ENCODE measurements around the gene CA12.

DNA sequence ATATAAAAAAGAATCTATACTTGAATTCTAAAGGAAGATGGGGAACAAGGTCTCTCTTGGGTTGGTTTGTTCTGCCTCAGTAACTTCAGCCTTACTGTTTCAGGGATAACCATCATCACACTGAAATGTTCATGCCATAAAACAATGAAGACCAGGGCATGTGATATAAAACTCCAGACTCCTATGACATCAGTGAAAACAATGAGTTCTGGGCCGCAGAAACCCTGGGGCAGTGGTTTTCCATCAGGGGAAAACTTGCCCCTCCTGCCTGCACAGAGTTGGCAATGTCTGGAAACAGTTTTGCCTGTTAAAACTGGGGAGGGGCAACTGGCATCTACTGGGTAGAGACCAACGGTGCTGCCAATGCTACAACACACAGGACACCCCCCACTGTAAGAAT is 46.8 kb downstream of the CA12 start:
- TF ChIP-seq EZH2 (IDR thresholded peaks at IDR 0.05; ENCODE audit: borderline replicate concordance, control insufficient read depth, low read depth, low read length) = no peak
- TF ChIP-seq LARP7 (IDR thresholded peaks at IDR 0.05) = no peak
- no peak for TF ChIP-seq SMC3 (IDR thresholded peaks at IDR 0.05; ENCODE audit: borderline replicate concordance, low read length)
- no peak for TF ChIP-seq TAF1 (IDR thresholded peaks at IDR 0.05; ENCODE audit: borderline replicate concordance, low read depth, low read length)
- TF ChIP-seq ATF7 (IDR thresholded peaks at IDR 0.05; ENCODE audit: low read depth) = no peak
- TF ChIP-seq, protein P1, sequence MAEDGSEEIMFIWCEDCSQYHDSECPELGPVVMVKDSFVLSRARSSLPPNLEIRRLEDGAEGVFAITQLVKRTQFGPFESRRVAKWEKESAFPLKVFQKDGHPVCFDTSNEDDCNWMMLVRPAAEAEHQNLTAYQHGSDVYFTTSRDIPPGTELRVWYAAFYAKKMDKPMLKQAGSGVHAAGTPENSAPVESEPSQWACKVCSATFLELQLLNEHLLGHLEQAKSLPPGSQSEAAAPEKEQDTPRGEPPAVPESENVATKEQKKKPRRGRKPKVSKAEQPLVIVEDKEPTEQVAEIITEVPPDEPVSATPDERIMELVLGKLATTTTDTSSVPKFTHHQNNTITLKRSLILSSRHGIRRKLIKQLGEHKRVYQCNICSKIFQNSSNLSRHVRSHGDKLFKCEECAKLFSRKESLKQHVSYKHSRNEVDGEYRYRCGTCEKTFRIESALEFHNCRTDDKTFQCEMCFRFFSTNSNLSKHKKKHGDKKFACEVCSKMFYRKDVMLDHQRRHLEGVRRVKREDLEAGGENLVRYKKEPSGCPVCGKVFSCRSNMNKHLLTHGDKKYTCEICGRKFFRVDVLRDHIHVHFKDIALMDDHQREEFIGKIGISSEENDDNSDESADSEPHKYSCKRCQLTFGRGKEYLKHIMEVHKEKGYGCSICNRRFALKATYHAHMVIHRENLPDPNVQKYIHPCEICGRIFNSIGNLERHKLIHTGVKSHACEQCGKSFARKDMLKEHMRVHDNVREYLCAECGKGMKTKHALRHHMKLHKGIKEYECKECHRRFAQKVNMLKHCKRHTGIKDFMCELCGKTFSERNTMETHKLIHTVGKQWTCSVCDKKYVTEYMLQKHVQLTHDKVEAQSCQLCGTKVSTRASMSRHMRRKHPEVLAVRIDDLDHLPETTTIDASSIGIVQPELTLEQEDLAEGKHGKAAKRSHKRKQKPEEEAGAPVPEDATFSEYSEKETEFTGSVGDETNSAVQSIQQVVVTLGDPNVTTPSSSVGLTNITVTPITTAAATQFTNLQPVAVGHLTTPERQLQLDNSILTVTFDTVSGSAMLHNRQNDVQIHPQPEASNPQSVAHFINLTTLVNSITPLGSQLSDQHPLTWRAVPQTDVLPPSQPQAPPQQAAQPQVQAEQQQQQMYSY (CRISPR knock-in tag; IDR thresholded peaks at IDR 0.05) = no peak
- no peak for TF ChIP-seq POLR2AphosphoS5 (IDR thresholded peaks at IDR 0.05; ENCODE audit: low read length)
- TF ChIP-seq RUNX3 (IDR thresholded peaks at IDR 0.05; ENCODE audit: low read length) = no peak
- no peak for TF ChIP-seq RAD21 (IDR thresholded peaks at IDR 0.05; ENCODE audit: insufficient read depth, low read depth, low read length)
- no peak for TF ChIP-seq CBFB (IDR thresholded peaks at IDR 0.05; ENCODE audit: low read depth)
